ENCODE results near the gene LIMS1.
A peak's percentile ranks its signal among the peaks of the same experiment; 100 is the strongest.
"Not testable (repeated sequence)": the region's sequence is repeated elsewhere in the genome, so short reads cannot be mapped to it uniquely, and the experiment has no call there.

The LIMS1 gene

DNA sequence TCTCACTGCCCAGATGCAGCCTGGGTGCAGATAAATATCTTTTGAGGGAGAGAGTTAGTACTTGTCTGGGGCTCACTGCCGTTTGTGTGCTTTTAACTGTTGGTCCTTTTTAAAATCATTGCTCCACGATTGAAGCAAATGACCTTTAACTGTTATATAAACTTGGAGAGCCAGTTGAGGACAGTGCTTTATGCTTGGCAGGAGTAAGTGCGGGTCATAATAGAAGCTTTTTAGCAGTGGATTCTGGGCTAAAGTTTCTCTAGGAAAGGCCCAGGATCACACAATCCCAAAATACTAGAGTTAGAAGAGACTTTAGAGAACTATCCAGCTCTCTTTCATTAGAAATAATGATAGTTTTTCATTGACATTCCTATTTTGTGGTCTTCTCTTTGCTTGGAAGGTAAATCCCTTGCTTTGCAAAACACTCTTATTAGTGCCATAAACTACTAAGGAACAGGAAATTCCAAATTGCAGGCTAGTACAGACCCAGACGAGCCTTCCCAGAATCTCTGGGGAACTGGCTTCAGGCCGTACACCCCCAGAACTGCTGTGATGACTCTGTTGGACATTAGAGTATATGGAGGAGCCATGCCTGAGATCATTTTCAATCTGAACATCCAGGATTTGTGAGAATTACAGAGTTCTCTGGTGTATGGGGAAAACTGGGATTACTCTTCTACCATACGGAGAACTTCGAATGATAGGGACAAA is 19.1 kb downstream of the LIMS1 start:
- no peak for DNase-seq

DNA sequence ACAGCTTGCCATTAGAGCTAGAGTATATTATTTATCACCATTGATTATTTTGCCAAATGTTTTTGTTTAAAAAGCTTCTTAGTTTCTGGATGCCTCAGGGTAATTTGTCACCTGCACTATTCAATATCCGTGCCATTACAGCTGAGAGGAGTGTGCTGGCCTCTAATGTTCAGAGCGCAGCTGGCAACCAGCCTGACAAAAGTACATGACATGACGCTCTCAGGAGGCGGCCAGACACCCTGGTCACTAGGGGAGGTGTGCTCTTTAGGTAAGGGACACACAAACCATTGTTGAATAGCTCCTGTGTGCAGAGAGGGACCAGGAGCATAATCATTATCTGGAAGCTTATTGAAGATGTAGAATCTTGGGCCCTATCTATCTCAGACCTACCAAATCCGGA is 20.3 kb downstream of the LIMS1 start:
- DNase-seq, result no peak

GRCh38 chr2:108555572-108555971 is 21.3 kb downstream of the LIMS1 start:
- no peak for DNase-seq

GRCh38 chr2:108556581-108556980 is 22.3 kb downstream of the LIMS1 start:
- not testable (repeated sequence) for DNase-seq

- no peak for DNase-seq
These were observed 26.1 kb downstream of the LIMS1 start for GRCh38 chr2:108560241-108560811.

DNA sequence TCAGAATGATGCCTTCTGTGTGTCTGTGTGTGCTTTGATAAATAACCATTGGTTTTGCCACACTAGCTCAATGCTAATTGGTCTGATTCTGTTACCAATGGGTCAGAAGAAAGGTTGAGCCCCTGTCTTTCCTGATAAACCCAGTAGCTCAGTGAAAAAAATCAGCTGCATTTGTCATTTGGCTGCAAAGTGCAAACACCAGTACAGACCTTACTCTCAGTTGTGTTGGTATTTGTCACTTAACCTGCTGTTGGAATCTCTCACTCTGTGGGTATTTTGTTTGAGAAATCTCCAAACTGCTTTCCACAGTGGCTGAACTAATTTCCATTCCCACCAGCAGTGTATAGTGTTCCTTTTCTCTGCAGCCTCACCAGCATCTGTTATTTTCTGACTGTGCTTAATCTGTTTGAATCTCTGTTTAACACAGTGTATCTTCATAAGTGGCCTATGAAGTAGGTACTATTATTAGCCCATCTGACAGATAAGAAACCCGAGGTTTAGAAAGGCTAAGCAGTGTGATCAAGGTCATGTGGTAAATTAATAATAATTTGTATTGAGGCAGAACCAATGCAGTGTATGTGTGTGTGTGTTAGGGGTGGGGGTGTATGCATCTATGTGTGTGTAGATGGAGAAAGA is 26.7 kb downstream of the LIMS1 start:
- no peak for DNase-seq

DNA sequence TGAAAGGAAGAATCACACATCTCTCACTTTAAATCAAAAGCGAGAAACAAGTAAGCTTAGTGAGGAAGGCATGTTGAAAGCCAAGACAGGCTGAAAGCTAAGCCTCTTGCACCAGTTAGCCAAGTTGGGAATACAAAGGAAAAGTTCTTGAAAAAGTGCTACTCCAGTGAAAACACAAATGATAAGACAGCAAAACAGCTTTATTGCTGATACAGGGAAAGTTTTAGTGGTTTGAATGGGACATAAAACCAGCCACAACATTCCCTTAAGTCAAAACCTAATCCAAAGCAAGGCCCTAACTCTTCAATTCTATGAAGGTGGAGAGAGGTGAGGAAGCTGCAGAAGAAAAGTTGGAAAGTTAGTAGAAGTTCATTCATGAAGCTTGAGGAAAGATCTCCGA is 28.0 kb downstream of the LIMS1 start:
- no peak for DNase-seq

- no peak for DNase-seq
These were observed 30.2 kb downstream of the LIMS1 start for GRCh38 chr2:108564510-108564909.

DNA sequence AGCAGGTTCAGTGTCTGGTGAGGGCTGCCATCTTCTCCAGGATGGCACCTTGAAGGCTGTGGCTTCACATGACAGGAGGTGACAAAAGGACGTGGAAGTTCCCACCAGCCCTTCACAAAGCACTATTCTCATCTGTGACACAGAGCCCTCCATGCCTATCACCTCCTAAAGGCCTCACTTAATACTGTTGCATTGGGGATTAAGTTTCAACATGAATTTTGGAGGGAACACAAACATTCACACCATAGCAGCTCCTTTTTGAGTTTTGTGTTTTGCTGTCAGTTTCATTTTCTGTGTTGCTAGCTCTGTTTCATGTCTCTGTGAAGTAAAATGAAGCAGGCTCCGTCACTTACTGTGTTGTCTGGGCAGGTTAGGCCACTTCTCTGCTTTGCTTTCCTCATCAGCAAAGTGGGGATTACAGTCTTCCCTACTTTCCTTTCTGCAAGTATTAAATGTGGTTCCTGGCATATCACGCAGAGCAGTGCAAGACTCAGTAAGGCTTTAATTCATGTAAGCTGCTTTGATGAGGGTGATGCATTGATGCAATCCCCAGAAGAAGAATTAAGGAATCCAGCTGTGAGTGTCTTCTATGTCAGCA is 31.6 kb downstream of the LIMS1 start:
- no peak for DNase-seq

DNA sequence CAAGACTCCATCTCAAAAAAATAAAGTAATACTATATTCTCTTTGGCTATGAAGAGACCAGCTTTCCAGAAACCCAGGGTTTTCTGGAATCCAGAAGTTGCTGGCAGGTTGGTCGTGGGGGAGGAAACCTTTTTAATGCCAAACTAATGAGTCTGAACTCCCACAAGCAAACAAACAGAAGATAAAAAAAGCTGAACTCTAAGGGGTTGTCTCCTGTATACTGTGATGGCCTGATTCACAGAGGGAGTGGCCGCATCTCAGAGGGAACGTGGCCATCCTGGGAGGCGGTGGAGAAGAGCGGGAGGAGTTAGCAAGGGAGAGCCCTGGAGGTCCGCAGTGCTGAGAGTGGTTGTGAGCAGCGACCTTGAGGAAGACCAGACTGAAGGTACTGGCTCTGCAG is 36.1 kb downstream of the LIMS1 start:
- DNase-seq, result no peak

DNA sequence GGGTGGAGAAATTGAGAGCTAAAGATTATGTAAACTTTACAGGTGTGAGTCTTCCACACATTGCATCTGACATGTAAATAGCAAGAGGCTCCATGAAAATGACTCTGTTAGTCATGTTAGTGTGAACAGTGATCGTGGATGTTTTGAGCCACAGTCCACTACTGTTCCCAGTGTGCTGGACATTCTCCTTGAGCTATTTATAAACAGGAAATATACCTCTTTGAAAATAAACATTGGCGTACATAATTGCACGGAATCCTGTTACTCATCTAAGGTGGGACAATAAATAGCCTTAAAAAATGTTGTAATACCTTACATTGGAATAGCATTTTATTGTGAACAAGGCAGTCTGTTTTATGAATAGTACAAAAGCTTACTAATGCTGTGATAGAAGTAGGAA is 37.0 kb downstream of the LIMS1 start:
- DNase-seq, result no peak

- DNase-seq, result no peak
These were observed 38.8 kb downstream of the LIMS1 start for GRCh38 chr2:108573061-108573460.

- DNase-seq, result no peak
These were observed 40.1 kb downstream of the LIMS1 start for GRCh38 chr2:108574332-108574731.

DNA sequence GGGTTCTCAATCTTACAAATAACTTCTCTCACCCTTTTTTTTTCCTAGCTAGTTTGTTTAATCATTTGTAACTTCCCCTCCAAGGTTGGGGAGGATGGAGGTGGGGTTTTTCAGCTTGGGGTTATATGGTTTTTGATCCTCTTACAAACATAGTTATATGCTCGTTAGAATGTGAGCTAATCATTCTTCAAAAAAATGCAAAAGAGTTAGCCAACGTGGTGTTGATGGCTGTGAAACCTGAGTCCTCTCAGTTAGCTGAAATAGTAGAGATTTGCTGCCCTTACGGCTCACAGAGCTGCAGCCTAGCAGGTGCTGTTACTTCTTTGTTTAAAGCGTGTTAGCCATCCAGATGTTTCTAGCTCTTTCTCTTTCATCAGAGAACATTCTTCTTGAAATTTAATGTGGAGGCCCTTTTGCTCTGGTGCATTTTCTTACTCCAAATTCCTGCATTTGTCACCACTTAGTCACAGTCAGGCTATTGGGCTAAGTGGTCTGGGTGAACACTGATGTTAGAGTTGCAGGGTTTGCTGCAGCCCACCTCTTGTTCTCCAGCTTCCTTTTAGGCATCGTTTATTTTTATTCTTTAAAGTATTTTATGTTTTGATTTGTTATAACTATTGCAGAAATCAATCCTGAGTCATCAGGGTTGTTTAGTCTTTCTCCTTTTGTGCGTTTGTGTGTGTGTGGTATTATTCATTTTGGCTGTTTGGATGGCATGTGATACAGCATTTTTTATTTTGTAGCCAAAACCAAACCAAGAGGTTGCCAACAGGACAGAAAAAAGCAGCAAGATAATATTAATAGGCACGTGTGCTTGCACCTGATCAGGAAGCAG is 41.1 kb downstream of the LIMS1 start:
- DNase-seq, result no peak

DNA sequence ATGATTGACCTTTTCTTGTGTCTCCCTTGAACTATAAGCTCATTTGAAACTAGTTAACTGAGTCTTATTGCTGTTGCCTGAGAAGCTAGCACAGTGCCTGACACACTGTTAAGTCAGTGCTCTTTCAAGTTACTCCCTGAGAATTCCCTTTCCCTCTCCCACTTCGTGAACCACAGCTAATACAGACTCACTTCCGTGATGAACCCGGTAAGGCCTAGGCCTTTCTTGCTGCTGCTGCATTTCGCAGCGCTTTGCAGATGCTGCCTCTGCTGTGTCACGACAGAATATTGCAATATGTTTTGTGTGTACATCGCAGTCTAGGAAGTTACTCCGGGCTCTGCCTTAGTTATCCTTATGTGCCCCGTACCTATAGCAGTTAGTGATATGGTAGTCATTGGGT is 42.8 kb downstream of the LIMS1 start:
- DNase-seq, result no peak

- DNase-seq, result no peak
These were observed 45.4 kb downstream of the LIMS1 start for GRCh38 chr2:108579623-108580022.

GRCh38 chr2:108580050-108580449 is 45.8 kb downstream of the LIMS1 start:
- no peak for DNase-seq

- DNase-seq, result peak; percentile 48
These were observed 49.7 kb downstream of the LIMS1 start for GRCh38 chr2:108583903-108584520.

GRCh38 chr2:108585436-108585835 is 51.2 kb downstream of the LIMS1 start:
- DNase-seq, result no peak

- no peak for DNase-seq
These were observed 51.8 kb downstream of the LIMS1 start for GRCh38 chr2:108586116-108586515.

DNA sequence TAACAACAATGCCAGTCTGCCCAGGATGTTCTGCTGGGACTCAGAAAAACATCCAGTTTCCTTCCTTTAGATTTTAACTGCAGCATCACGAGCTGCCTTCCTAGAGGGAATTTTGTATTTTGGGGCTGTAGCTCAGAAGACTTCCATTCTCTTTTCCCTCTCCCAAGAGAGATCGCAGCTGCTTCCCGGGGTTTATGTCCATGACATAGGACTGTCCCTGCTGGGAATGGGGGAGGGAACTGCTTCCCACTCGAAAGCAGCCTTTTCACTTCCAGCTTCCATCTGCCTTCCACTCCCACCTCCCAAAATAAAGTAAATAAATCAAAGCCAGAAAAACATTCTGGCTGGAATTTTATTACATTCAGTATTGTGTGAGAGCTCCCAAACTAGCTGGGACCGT is 52.4 kb downstream of the LIMS1 start:
- no peak for DNase-seq

DNA sequence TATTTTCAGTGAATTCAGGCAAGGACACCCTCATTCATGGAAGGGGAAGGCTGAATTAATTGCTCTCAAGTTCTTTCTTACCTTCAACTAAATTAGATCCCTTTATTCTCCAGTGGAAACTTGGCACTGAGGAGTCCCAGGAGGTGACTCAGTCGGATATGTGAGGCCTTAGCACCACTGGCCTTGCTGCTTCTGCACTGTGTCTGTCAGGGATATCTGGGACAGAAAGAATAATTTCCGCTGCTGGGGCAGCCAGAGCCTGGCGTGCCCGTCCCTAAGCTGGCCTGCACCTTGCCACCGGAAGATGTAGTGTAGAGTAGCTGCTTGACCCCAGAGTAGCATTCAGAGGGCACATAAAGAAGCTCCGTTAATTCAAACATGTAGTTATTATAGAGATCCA is 53.4 kb downstream of the LIMS1 start:
- no peak for DNase-seq

Measured in activated CD8-positive, alpha-beta memory T cell treated with anti-CD3 and anti-CD28 coated beads, Interleukin-2, amount 50 U/mL, for 4 hours (primary cell).